Epithelial cell of proximal tubule (primary cell): ENCODE measurements around the gene SGMS1. TPM values are rescaled to one million over a fixed set of nuclear protein-coding genes. Genes with fewer than 3 reads are reported as not detected.

Experiments
- DNase-seq: peaks from one replicate; pipeline ENCODE4 v3.0.0-alpha.2; 2011; ENCODE audit warnings: low read depth
- H3K4me3 ChIP-seq: 2 replicates; pipeline ENCODE4 v1.5.1; 2011; ENCODE audit warnings: low read depth, mild to moderate bottlenecking, low read length
- total RNA-seq: library from RNA; depleted of rRNA; stranded (reverse); fragments of >200 nt; gene quantifications from 2 replicates; pipeline ENCODE4 v1.2.3, GENCODE V29; 2015
- TF ChIP-seq, protein P1 (sequence below): conservative IDR thresholded peaks from 2 replicates; pipeline ENCODE4 v1.5.1; 2012; ENCODE audit warnings: low read depth, mild to moderate bottlenecking, low read length

Gene SGMS1
- total RNA-seq, 1 donor from 2014 or later: 25.2 TPM

DNA sequence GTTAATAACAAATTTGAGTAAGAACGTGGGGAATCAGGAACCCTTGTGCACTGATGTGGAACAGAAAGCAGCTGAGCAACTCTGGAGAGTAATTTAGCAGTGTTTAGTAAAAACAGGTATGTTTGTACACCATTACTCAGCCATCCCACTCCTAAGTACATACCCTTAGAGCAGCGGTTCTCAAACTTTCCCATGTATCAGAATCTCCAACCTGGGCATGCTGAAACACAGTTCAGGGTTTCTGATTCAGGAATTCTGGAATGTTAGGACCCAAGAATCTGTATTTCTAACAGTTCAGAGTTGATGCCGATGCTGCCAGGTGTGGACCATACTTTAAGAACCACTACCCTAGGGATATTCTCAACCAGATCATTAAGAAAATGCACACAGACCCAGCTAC, 5.1 kb downstream of the SGMS1 start:
- TF ChIP-seq, protein P1, sequence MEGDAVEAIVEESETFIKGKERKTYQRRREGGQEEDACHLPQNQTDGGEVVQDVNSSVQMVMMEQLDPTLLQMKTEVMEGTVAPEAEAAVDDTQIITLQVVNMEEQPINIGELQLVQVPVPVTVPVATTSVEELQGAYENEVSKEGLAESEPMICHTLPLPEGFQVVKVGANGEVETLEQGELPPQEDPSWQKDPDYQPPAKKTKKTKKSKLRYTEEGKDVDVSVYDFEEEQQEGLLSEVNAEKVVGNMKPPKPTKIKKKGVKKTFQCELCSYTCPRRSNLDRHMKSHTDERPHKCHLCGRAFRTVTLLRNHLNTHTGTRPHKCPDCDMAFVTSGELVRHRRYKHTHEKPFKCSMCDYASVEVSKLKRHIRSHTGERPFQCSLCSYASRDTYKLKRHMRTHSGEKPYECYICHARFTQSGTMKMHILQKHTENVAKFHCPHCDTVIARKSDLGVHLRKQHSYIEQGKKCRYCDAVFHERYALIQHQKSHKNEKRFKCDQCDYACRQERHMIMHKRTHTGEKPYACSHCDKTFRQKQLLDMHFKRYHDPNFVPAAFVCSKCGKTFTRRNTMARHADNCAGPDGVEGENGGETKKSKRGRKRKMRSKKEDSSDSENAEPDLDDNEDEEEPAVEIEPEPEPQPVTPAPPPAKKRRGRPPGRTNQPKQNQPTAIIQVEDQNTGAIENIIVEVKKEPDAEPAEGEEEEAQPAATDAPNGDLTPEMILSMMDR: no peak
- no peak overlapping the region for H3K4me3 ChIP-seq
- no peak for DNase-seq

GRCh38 chr10:50615658-50616057, 8.1 kb downstream of the SGMS1 start:
- DNase-seq: no peak
- TF ChIP-seq, protein P1: no peak
- no peak overlapping the region for H3K4me3 ChIP-seq

DNA sequence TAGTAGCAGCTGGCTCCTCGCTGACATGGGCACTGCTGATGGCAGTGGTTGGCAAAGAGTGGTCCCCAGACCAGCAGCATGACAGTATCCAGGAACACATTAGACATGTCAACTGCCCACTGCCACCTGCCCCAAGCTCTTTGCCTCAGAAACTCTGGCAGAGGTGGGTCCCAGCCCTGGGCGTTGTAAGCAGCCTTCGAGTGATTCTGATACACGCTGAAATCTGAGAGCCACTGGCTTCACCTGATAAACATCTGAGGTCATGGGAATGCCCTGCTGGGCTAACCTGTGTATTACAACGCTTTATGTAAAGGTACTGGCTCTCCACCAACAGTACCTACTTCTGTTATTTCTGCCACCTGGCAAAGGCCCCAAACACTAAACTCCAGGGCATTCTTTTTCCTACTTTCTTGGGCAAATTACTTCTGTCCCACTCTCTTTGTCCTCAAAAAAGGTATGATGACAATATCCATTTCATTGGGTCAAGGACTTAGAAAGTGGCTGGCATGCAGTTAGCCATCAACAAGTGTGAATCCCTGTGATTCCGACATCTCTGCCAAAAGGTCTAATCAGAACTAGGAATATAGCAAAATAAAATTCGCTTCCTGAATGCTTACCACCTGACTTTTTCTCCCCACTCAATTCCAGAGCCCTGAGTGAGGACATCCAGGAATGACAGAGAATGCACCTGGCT, 9.2 kb downstream of the SGMS1 start:
- no peak overlapping the region for H3K4me3 ChIP-seq
- TF ChIP-seq, protein P1: peak; percentile 39
- no peak for DNase-seq

DNA sequence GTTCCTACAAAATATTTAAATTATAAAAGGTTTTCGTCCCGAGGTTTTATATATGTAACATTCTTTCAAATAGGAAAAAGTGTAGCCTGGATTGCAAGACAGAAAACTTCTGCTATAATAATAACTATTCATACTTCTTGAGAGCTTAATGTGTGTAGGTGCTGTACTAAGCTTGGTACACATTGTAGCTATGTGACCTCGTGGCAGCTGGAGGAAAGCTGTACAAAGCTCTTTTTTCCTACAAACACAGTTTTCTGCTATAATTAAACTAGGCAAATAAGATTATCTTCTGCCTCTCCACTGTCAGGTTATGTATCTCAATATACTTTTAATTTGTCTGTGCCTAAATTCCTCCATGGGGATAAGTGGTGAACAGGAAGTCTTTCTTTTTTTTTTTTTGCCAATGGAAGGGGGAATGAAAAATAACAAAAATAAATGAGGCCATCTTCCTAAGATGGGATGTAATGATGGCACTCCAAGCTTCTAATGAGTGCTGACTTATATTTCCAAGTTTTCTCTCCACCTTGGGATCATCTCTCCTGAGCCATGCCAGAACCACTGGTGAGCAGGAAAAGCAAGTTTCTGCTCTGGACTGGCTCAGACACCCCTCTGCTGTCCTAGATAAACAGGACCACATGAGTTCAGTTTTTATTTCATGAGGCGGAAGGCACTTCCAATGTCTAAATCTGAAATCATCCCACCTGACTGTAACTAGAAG, 9.9 kb downstream of the SGMS1 start:
- H3K4me3 ChIP-seq: no peak overlapping the region
- DNase-seq: no peak
- TF ChIP-seq, protein P1: no peak

- TF ChIP-seq, protein P1: no peak
- DNase-seq: no peak
- no peak overlapping the region for H3K4me3 ChIP-seq
Observed at GRCh38 chr10:50613150-50613549, 10.6 kb downstream of the SGMS1 start.

DNA sequence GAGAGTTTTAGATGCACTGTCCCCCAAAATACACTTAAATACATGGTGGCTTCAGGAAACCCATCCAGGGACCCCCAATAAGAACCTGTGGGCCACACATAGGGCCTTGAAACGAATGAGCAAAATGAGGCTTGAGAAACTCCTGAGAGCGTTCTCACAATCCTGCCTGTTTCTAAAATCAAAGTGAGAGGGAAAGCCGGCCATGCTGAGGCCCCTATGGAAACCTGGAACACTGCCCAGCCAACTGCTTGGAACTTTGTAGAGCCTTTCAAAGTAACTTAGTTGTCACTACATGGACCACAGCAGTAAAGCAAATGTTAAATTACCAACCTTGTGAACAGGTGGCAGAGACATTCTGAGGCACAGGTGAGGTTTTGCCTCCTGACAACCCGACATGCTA, 13.4 kb downstream of the SGMS1 start:
- H3K4me3 ChIP-seq: no peak overlapping the region
- TF ChIP-seq, protein P1: no peak
- DNase-seq: no peak
